HG02852 (cell line): Measurements from ENCODE around the gene SYNPO2.

Source experiments
- ATAC-seq: cut with Tn5 transposase; IDR thresholded peaks from one replicate; pipeline ENCODE4 v1.9.1; 2021; ENCODE audit warnings: mild to moderate bottlenecking, moderate library complexity; ENCODE audit not compliant: unreplicated experiment

The SYNPO2 gene

GRCh38 chr4:118931786-118932185 lies 43.1 kb downstream of the SYNPO2 start:
- ATAC-seq, result no peak

- no peak for ATAC-seq
Measured at GRCh38 chr4:118935819-118936218, 47.2 kb downstream of the SYNPO2 start.

GRCh38 chr4:118936406-118936805 lies 47.8 kb downstream of the SYNPO2 start:
- no peak for ATAC-seq

GRCh38 chr4:118939169-118939783 lies 50.6 kb downstream of the SYNPO2 start:
- no peak for ATAC-seq

- no peak for ATAC-seq
Measured at GRCh38 chr4:118941149-118941548, 52.5 kb downstream of the SYNPO2 start.

- ATAC-seq, result no peak
Measured at GRCh38 chr4:118941799-118942198, 53.1 kb downstream of the SYNPO2 start.

GRCh38 chr4:118942465-118942864 lies 53.8 kb downstream of the SYNPO2 start:
- no peak for ATAC-seq

- ATAC-seq, result no peak
Measured at GRCh38 chr4:118947095-118947494, 58.4 kb downstream of the SYNPO2 start.

GRCh38 chr4:118948545-118949144 lies 60.0 kb downstream of the SYNPO2 start:
- ATAC-seq, result no peak

GRCh38 chr4:118950224-118950623 lies 61.6 kb downstream of the SYNPO2 start:
- no peak for ATAC-seq

- no peak for ATAC-seq
Measured at GRCh38 chr4:118950929-118951570, 62.4 kb downstream of the SYNPO2 start.

GRCh38 chr4:118953276-118953675 lies 64.6 kb downstream of the SYNPO2 start:
- no peak for ATAC-seq

- ATAC-seq, result no peak
Measured at GRCh38 chr4:118954246-118954645, 65.6 kb downstream of the SYNPO2 start.

GRCh38 chr4:118955515-118955914 lies 66.9 kb downstream of the SYNPO2 start:
- ATAC-seq, result no peak

- ATAC-seq, result no peak
Measured at GRCh38 chr4:118957722-118958445, 69.2 kb downstream of the SYNPO2 start.

- ATAC-seq, result no peak
Measured at GRCh38 chr4:118962540-118962939, 73.9 kb downstream of the SYNPO2 start.

- no peak for ATAC-seq
Measured at GRCh38 chr4:118964891-118965411, 76.3 kb downstream of the SYNPO2 start.

GRCh38 chr4:118967393-118967792 lies 78.7 kb downstream of the SYNPO2 start:
- no peak for ATAC-seq

GRCh38 chr4:118968005-118968404 lies 79.4 kb downstream of the SYNPO2 start:
- ATAC-seq, result peak; percentile 100

GRCh38 chr4:118968813-118969212 lies 80.2 kb downstream of the SYNPO2 start:
- no peak for ATAC-seq

- no peak for ATAC-seq
Measured at GRCh38 chr4:118969359-118969758, 80.7 kb downstream of the SYNPO2 start.
